B cell (primary cell): ENCODE measurements around the gene MIP. TPM values are rescaled to one million over a fixed set of nuclear protein-coding genes. Genes with fewer than 3 reads are reported as not detected.

Source experiments
- ATAC-seq: fragments of 200-7000 bp; cut with Tn5 transposase; one replicate; pipeline ENCODE4 v1.10.0; 2021; ENCODE audit warnings: low read depth, mild to moderate bottlenecking, moderate number of reproducible peaks, moderate library complexity
- CTCF ChIA-PET: fragments of 350-600 bp; sonication (Branson Sonifier 250); formaldehyde crosslinking; loops from one replicate; lab custom pipeline; 2021; ENCODE audit warnings: antibody characterized with exemption, inconsistent platforms; lab: Charles Lee
- POLR2A ChIA-PET: fragments of 350-600 bp; sonication (Branson Sonifier 250); formaldehyde crosslinking; loops from one replicate; lab custom pipeline; 2021; ENCODE audit warnings: antibody characterized with exemption; lab: Charles Lee
- DNase-seq: peaks from one replicate; pipeline ENCODE4 v3.0.0; 2013
- H2AFZ ChIP-seq: 2 replicates; pipeline ENCODE4 v1.6.1; 2012; ENCODE audit warnings: mild to moderate bottlenecking, low read depth, low read length; ENCODE audit not compliant: insufficient read depth, poor library complexity, severe bottlenecking
- H3K27ac ChIP-seq, 2 donors: 1 replicate in 1 of 2; 2 replicates in 1 of 2; pipeline ENCODE4 v1.5.1; 2012 to 2013; ENCODE audit warnings: low read length in 2 of 2, mild to moderate bottlenecking in 2 of 2, moderate library complexity in 1 of 2
- H3K27me3 ChIP-seq, 4 experiments: fragments of 200-600 bp in 1 of 4; sonication (generic) in 1 of 4; replicated peaks in 1 of 4; 1 replicate in 2 of 4; 2 replicates in 2 of 4; pipeline versions ENCODE4 v1.6.1 to v1.7.0; 2013 to 2016; ENCODE audit warnings: low read length in 3 of 4, mild to moderate bottlenecking in 2 of 4, mixed read lengths in 1 of 4, moderate library complexity in 1 of 4; ENCODE audit not compliant: insufficient read depth in 4 of 4, control insufficient read depth in 3 of 4; ENCODE audit errors: control extremely low read depth in 1 of 4
- H3K36me3 ChIP-seq, 2 experiments: replicated peaks in 1 of 2; 1 replicate in 1 of 2; 2 replicates in 1 of 2; pipeline versions ENCODE4 v1.6.1 to v1.7.1; 2013; ENCODE audit warnings: low read length in 1 of 2; ENCODE audit not compliant: insufficient read depth in 2 of 2, control insufficient read depth in 1 of 2; ENCODE audit errors: control extremely low read depth in 1 of 2, extremely low read depth in 1 of 2
- H3K4me1 ChIP-seq, 2 donors: fragments of 200-600 bp in 1 of 2; sonication (generic) in 1 of 2; 1 replicate in 1 of 2; 2 replicates in 1 of 2; pipeline versions ENCODE4 v1.5.1 to v1.6.1; 2013 to 2017; ENCODE audit warnings: low read length in 2 of 2; ENCODE audit not compliant: control insufficient read depth in 2 of 2, insufficient read depth in 2 of 2
- H3K4me2 ChIP-seq: replicated peaks from 2 replicates; pipeline ENCODE3; 2012; ENCODE audit warnings: mild to moderate bottlenecking, low read depth, low read length; ENCODE audit not compliant: poor library complexity, severe bottlenecking
- H3K4me3 ChIP-seq, 5 experiments: fragments of 200-600 bp in 1 of 5; sonication (generic) in 1 of 5; 1 replicate in 3 of 5; 2 replicates in 2 of 5; pipeline versions ENCODE4 v1.5.1 to v1.7.0; 2011 to 2016; ENCODE audit warnings: low read length in 4 of 5, mild to moderate bottlenecking in 4 of 5, low read depth in 2 of 5, control low read depth in 1 of 5, moderate library complexity in 1 of 5; ENCODE audit not compliant: insufficient read depth in 1 of 5; ENCODE audit errors: control extremely low read depth in 1 of 5, extremely low read depth in 1 of 5
- H3K79me2 ChIP-seq: fragments of 200-600 bp; sonication (generic); one replicate; pipeline ENCODE4 v1.6.0; 2016; ENCODE audit warnings: low read length; ENCODE audit not compliant: control insufficient read depth, insufficient read depth
- H3K9ac ChIP-seq: fragments of 200-600 bp; sonication (generic); 2 replicates; pipeline ENCODE4 v1.6.1; 2017; ENCODE audit warnings: mild to moderate bottlenecking, low read length, moderate library complexity
- H3K9me3 ChIP-seq, 3 donors: one replicate each; pipeline versions ENCODE4 v1.6.1 to v1.7.1; 2013; ENCODE audit warnings: low read length in 2 of 3; ENCODE audit not compliant: control insufficient read depth in 2 of 3, insufficient read depth in 1 of 3; ENCODE audit errors: control extremely low read depth in 1 of 3
- H4K20me1 ChIP-seq: 2 replicates; pipeline ENCODE4 v1.6.0; 2012; ENCODE audit warnings: mild to moderate bottlenecking, low read length; ENCODE audit not compliant: insufficient read depth, control insufficient read depth, poor library complexity, severe bottlenecking
- H3K27ac Mint-ChIP-seq: one replicate; pipeline ENCODE4 v1.8.0; 2021; ENCODE audit warnings: mixed read lengths
- H3K27me3 Mint-ChIP-seq: one replicate; pipeline ENCODE4 v1.8.0; 2021; ENCODE audit warnings: mixed read lengths
- H3K4me1 Mint-ChIP-seq: one replicate; pipeline ENCODE4 v1.8.0; 2021; ENCODE audit warnings: mixed read lengths
- H3K4me3 Mint-ChIP-seq: one replicate; pipeline ENCODE4 v1.8.0; 2021; ENCODE audit warnings: mixed read lengths
- H3K9me3 Mint-ChIP-seq: one replicate; pipeline ENCODE4 v1.8.0; 2022; ENCODE audit warnings: mixed read lengths; ENCODE audit not compliant: insufficient read depth
- CTCF ChIP-seq: fragments of 200-600 bp; IDR thresholded peaks from one replicate; pipeline ENCODE4 v1.8.0; 2022; ENCODE audit warnings: antibody characterized with exemption, mild to moderate bottlenecking
- EZH2 ChIP-seq: IDR thresholded peaks from 2 replicates; pipeline ENCODE4 v1.6.1; 2012; ENCODE audit warnings: borderline replicate concordance, low read depth, mild to moderate bottlenecking, moderate library complexity, low read length; ENCODE audit not compliant: insufficient read depth, poor library complexity, severe bottlenecking
- WGBS: methylation state at CpG from one replicate; pipeline ENCODE4 v1.1.5; 2013; ENCODE audit warnings: missing lambda C conversion rate; ENCODE audit not compliant: insufficient coverage; 5-methylcytosine and 5-hydroxymethylcytosine counted together
- intact Hi-C: fragments of 100-400 bp; cut with micrococcal nuclease; formaldehyde crosslinking; loops from one replicate; pipeline ENCODE4 v1.10.0; 2022
- polyA plus RNA-seq: library from polyadenylated mRNA; depleted of rRNA; stranded (reverse); fragments of >200 nt; gene quantifications from 2 replicates; pipeline ENCODE4 v1.2.3, GENCODE V29; 2012
- total RNA-seq, 2 donors: library from RNA; stranded (reverse); fragments of 120-200 nt in 1 of 2; gene quantifications; 1 replicate in 1 of 2; 2 replicates in 1 of 2; pipeline versions ENCODE4 v1.2.3 to v1.2.4, GENCODE V29; 2013 to 2022

The MIP gene
- total and polyA plus RNA-seq, 2 donors (not counting 1 experiment from before 2014, with no cell fraction given), result not detected

GRCh38 chr12:56457817-56458216 is 3.4 kb upstream of the MIP start:
- Histone ChIP-seq H3K79me2 (no peaks in the 10 kb centered on the region), H4K20me1 (no peaks in the 10 kb centered on the region), H3K4me1 (peaks cover 13 to 17% of the 10 kb centered on the region in 2 donors), H3K36me3 (no peaks in the 10 kb centered on the region), H3K27me3 (no peaks in the 10 kb centered on the region), H3K9me3 (no peaks in the 10 kb centered on the region), H3K4me2 (no peak overlapping the region), H3K4me3 (no peak overlapping the region), H2AFZ (no peak overlapping the region), H3K9ac (no peak overlapping the region), H3K27ac (no peak overlapping the region)
- Mint-ChIP-seq H3K27me3 (no peaks in the 10 kb centered on the region), H3K27ac (no peak overlapping the region), H3K9me3 (no peaks in the 10 kb centered on the region), H3K4me1 (peaks cover 18% of the 10 kb centered on the region), H3K4me3 (no peak overlapping the region)
- ChIA-PET CTCF (interaction anchor here (0.7 to 2.1 kb wide), 3 partner anchors 7 to 411 kb away, joined by 3 to 8 read pairs (median 5); partner anchors contain the start of gene STAT2), POLR2A (interaction anchor here (0.6 to 1.0 kb wide), 3 partner anchors 10 to 625 kb away, joined by 3 to 4 read pairs (median 4); partner anchors contain the start of gene SPRYD4)
- TF ChIP-seq EZH2 (no peak), CTCF (no peak)
- DNase-seq (no peak), ATAC-seq (no peak)
- intact Hi-C loops, result no loop called here
- 91% methylated on average over 4 of the region's 4 CpGs for WGBS

- H3K4me3 Mint-ChIP-seq, result no peak overlapping the region
- ATAC-seq, result no peak
These were observed 3.3 kb downstream of the MIP start for GRCh38 chr12:56451147-56451546.

More at GRCh38 chr12:56451147-56451546, 3.3 kb downstream of the MIP start:
- Mint-ChIP-seq H3K27ac (no peak overlapping the region), H3K9me3 (no peaks in the 10 kb centered on the region), H3K4me1 (peaks cover 20% of the 10 kb centered on the region), H3K27me3 (no peaks in the 10 kb centered on the region)
- Histone ChIP-seq H4K20me1 (no peaks in the 10 kb centered on the region), H3K9me3 (no peaks in the 10 kb centered on the region), H3K27ac (no peak overlapping the region), H3K27me3 (no peaks in the 10 kb centered on the region), H2AFZ (no peak overlapping the region), H3K4me2 (no peak overlapping the region), H3K9ac (no peak overlapping the region), H3K4me3 (no peak overlapping the region), H3K79me2 (peaks cover 32% of the 10 kb centered on the region), H3K36me3 (no peaks in the 10 kb centered on the region), H3K4me1 (peaks cover 10 to 12% of the 10 kb centered on the region in 2 donors)
- intact Hi-C loops, result no loop called here
- TF ChIP-seq EZH2, result no peak
- TF ChIP-seq CTCF, result no peak
- POLR2A ChIA-PET, result interaction anchor here (0.5 to 0.9 kb wide), 5 partner anchors 12 to 233 kb away, joined by 3 to 9 read pairs (median 4); no protein-coding TSS in a partner anchor
- 90% methylated on average over 2 of the region's 5 CpGs for WGBS
- CTCF ChIA-PET, result interaction anchor here (1.0 to 4.2 kb wide), 6 partner anchors 10 to 184 kb away, joined by 3 to 32 read pairs (median 4); partner anchors contain the start of genes COQ10A and STAT2
- DNase-seq, result no peak
